Sigmoid colon (tissue), 7 donors: Measurements from ENCODE around the gene COL4A2. TPM values are rescaled to one million over a fixed set of nuclear protein-coding genes. Genes with fewer than 3 reads are reported as not detected.

Experiments used
- DNase-seq: peaks from one replicate; pipeline ENCODE4 v3.0.0-alpha.2; 2019
- H3K27ac ChIP-seq, 4 donors: fragments of 200-600 bp; sonication (generic); one replicate each; pipeline ENCODE4 v1.5.1; 2016 to 2019; ENCODE audit warnings: mild to moderate bottlenecking in 1 of 4
- H3K27me3 ChIP-seq, 3 donors: fragments of 200-600 bp; sonication (generic); one replicate each; pipeline ENCODE4 v1.5.1; 2019; ENCODE audit warnings: mild to moderate bottlenecking in 1 of 3
- H3K36me3 ChIP-seq, 4 donors: fragments of 200-600 bp; sonication (generic); one replicate each; pipeline ENCODE4 v1.5.1; 2016 to 2019
- H3K4me1 ChIP-seq, 4 donors: fragments of 200-600 bp; sonication (generic); one replicate each; pipeline ENCODE4 v1.5.1; 2017 to 2019
- H3K4me3 ChIP-seq, 4 donors: fragments of 200-600 bp; sonication (generic); one replicate each; pipeline ENCODE4 v1.5.1; 2017 to 2019; ENCODE audit warnings: mild to moderate bottlenecking in 2 of 4, moderate library complexity in 1 of 4
- H3K9me3 ChIP-seq, 4 donors: fragments of 200-600 bp in 3 of 4; sonication (generic) in 3 of 4; one replicate each; pipeline versions ENCODE4 v1.5.1 to v1.6.1; 2013 to 2019
- CTCF ChIP-seq, 4 experiments: fragments of 450-650 bp in 3 of 4; fragments of 200-600 bp in 1 of 4; IDR thresholded peaks; one replicate each; pipeline ENCODE4 v1.5.1; 2016 to 2019; ENCODE audit warnings: antibody characterized with exemption in 4 of 4, mild to moderate bottlenecking in 3 of 4, moderate library complexity in 2 of 4
- EP300 ChIP-seq, 4 donors: sonication (generic); formaldehyde crosslinking; IDR thresholded peaks; one replicate each; pipeline ENCODE4 v1.6.1; 2017; ENCODE audit warnings: antibody characterized with exemption in 4 of 4
- POLR2A ChIP-seq, 2 donors: fragments of 450-650 bp; IDR thresholded peaks; one replicate each; pipeline ENCODE4 v1.6.1; 2016; ENCODE audit warnings: antibody characterized with exemption in 2 of 2, mild to moderate bottlenecking in 2 of 2, moderate library complexity in 2 of 2
- POLR2AphosphoS5 ChIP-seq, 4 donors: sonication (generic); formaldehyde crosslinking; IDR thresholded peaks; one replicate each; pipeline ENCODE4 v1.6.1; 2017; ENCODE audit warnings: antibody characterized with exemption in 4 of 4
- WGBS, 2 donors: extraction: QIAGEN DNeasy Blood & Tissue Kit; methylation state at CpG; one replicate each; pipeline ENCODE4 v1.1.7; 2013; 5-methylcytosine and 5-hydroxymethylcytosine counted together
- intact Hi-C: fragments of 100-400 bp; cut with DNase I; formaldehyde crosslinking; loops from one replicate; pipeline ENCODE4 v1.15.1; 2023
- polyA plus RNA-seq, 3 donors: library from polyadenylated mRNA; stranded (reverse); fragments of 200-250 nt; gene quantifications; one replicate each; pipeline ENCODE4 v1.2.3, GENCODE V29; 2013
- total RNA-seq, 4 donors: library from RNA; depleted of rRNA; stranded (reverse); fragments of >200 nt; gene quantifications; one replicate each; pipeline ENCODE4 v1.1.0, GENCODE V29; 2016
- donor health status: healthy with polysubstance abuse.
- donor health status: Bipolar disorder and iron deficiency.
- donor health status: healthy.

Gene COL4A2
- total and polyA plus RNA-seq, 7 donors: 24.0 to 1,039 (median 306) TPM

- intact Hi-C loops: no loop called here
- no peak for TF ChIP-seq CTCF (IDR thresholded peaks at IDR 0.05)
- no peak for TF ChIP-seq EP300 (IDR thresholded peaks at IDR 0.05)
- TF ChIP-seq POLR2A (IDR thresholded peaks at IDR 0.05): no peak
- no peak for TF ChIP-seq POLR2AphosphoS5 (IDR thresholded peaks at IDR 0.05)
- 65 to 84% methylated on average over 4 of the region's 4 CpGs for WGBS, 2 donors
- no peak for DNase-seq
- H3K4me1 ChIP-seq: peaks cover 0 to 71% (median 62%) of the 10 kb centered on the region in 4 donors
- no peaks in the 10 kb centered on the region for H3K27me3 ChIP-seq
- H3K36me3 ChIP-seq: no peaks in the 10 kb centered on the region
- H3K9me3 ChIP-seq: no peaks in the 10 kb centered on the region
- H3K4me3 ChIP-seq: no peak overlapping the region
- peak overlapping the region; percentile 62 to 100 (median 84) for H3K27ac ChIP-seq
Observed at GRCh38 chr13:110379905-110380341, 72.8 kb downstream of the COL4A2 start.

GRCh38 chr13:110380359-110381028 lies 73.4 kb downstream of the COL4A2 start:
- Histone ChIP-seq H3K9me3 (no peaks in the 10 kb centered on the region), H3K4me3 (no peak overlapping the region), H3K27ac (peak overlapping the region; percentile 62 to 100 (median 84)), H3K4me1 (peaks cover 0 to 65% (median 56%) of the 10 kb centered on the region in 4 donors), H3K27me3 (no peaks in the 10 kb centered on the region), H3K36me3 (no peaks in the 10 kb centered on the region)
- TF ChIP-seq EP300 (IDR thresholded peaks at IDR 0.05) (no peak), POLR2A (IDR thresholded peaks at IDR 0.05) (no peak), POLR2AphosphoS5 (IDR thresholded peaks at IDR 0.05) (no peak), CTCF (IDR thresholded peaks at IDR 0.05) (no peak)
- WGBS, 2 donors: 74 to 77% methylated on average over 14 of the region's 14 CpGs
- intact Hi-C loops: no loop called here
- DNase-seq: no peak

GRCh38 chr13:110381029-110381360 lies 73.9 kb downstream of the COL4A2 start:
- Histone ChIP-seq H3K36me3 (no peaks in the 10 kb centered on the region), H3K27me3 (no peaks in the 10 kb centered on the region), H3K4me1 (peaks cover 0 to 60% (median 51%) of the 10 kb centered on the region in 4 donors), H3K27ac (peak overlapping the region; percentile 62 to 100 (median 84)), H3K9me3 (no peaks in the 10 kb centered on the region), H3K4me3 (no peak overlapping the region)
- intact Hi-C loops: no loop called here
- 89 to 93% methylated on average over 12 of the region's 12 CpGs for WGBS, 2 donors
- TF ChIP-seq POLR2AphosphoS5 (IDR thresholded peaks at IDR 0.05) (no peak), EP300 (IDR thresholded peaks at IDR 0.05) (no peak), POLR2A (IDR thresholded peaks at IDR 0.05) (no peak), CTCF (IDR thresholded peaks at IDR 0.05) (no peak)
- no peak for DNase-seq

GRCh38 chr13:110382229-110382628 lies 75.1 kb downstream of the COL4A2 start:
- Histone ChIP-seq H3K4me1 (peaks cover 0 to 54% (median 45%) of the 10 kb centered on the region in 4 donors), H3K27me3 (no peaks in the 10 kb centered on the region), H3K27ac (peak overlapping the region; percentile 62 to 100 (median 84)), H3K4me3 (no peak overlapping the region), H3K36me3 (no peaks in the 10 kb centered on the region), H3K9me3 (no peaks in the 10 kb centered on the region)
- DNase-seq: no peak
- intact Hi-C loops: no loop called here
- WGBS, 2 donors: 60 to 75% methylated on average over 3 of the region's 3 CpGs
- TF ChIP-seq POLR2A (IDR thresholded peaks at IDR 0.05): no peak
- TF ChIP-seq CTCF (IDR thresholded peaks at IDR 0.05): no peak
- TF ChIP-seq POLR2AphosphoS5 (IDR thresholded peaks at IDR 0.05): peak in 1 of 4 donors; percentile 54
- TF ChIP-seq EP300 (IDR thresholded peaks at IDR 0.05): no peak
